ENCODE data around the gene DTX3L.

- TF ChIP-seq CTCF (IDR thresholded peaks at IDR 0.05) (no peak), POLR2AphosphoS5 (IDR thresholded peaks at IDR 0.05) (no peak), EP300 (IDR thresholded peaks at IDR 0.05) (no peak)
Observed at GRCh38 chr3:122581622-122582021, 17.5 kb downstream of the DTX3L start.
